Mucosa of rectum (tissue), 2 donors: Measurements from ENCODE around the gene HMGXB3.
"Not testable (repeated sequence)": the region's sequence is repeated elsewhere in the genome, so short reads cannot be mapped to it uniquely, and the experiment has no call there.

Experiments used
- H3K27ac ChIP-seq, 2 donors: one replicate each; pipeline ENCODE4 v1.7.0; 2013; ENCODE audit warnings: inconsistent platforms in 2 of 2, low read depth in 2 of 2, low read length in 2 of 2
- H3K27me3 ChIP-seq, 2 donors: one replicate each; pipeline ENCODE4 v1.7.0; 2013; ENCODE audit warnings: low read length in 2 of 2; ENCODE audit not compliant: control insufficient read depth in 2 of 2, insufficient read depth in 2 of 2
- H3K36me3 ChIP-seq, 2 donors: one replicate each; pipeline ENCODE4 v1.7.0; 2013; ENCODE audit warnings: low read length in 2 of 2; ENCODE audit not compliant: control insufficient read depth in 2 of 2, insufficient read depth in 2 of 2
- H3K4me1 ChIP-seq, 2 donors: one replicate each; pipeline ENCODE4 v1.7.0; 2013; ENCODE audit warnings: low read length in 2 of 2, mild to moderate bottlenecking in 1 of 2; ENCODE audit not compliant: control insufficient read depth in 2 of 2, insufficient read depth in 2 of 2
- H3K4me3 ChIP-seq, 2 donors: one replicate each; pipeline ENCODE4 v1.7.0; 2013; ENCODE audit warnings: low read length in 2 of 2
- H3K9ac ChIP-seq, 2 donors: one replicate each; pipeline ENCODE4 v1.7.0; 2013; ENCODE audit warnings: low read length in 2 of 2, low read depth in 1 of 2, mild to moderate bottlenecking in 1 of 2
- H3K9me3 ChIP-seq, 2 donors: one replicate each; pipeline ENCODE4 v1.7.0; 2013; ENCODE audit warnings: low read length in 2 of 2; ENCODE audit not compliant: control insufficient read depth in 2 of 2
- donor health status: healthy.
- donor health status: Normal muscosa, but diverticular disease.

HMGXB3 gene

DNA sequence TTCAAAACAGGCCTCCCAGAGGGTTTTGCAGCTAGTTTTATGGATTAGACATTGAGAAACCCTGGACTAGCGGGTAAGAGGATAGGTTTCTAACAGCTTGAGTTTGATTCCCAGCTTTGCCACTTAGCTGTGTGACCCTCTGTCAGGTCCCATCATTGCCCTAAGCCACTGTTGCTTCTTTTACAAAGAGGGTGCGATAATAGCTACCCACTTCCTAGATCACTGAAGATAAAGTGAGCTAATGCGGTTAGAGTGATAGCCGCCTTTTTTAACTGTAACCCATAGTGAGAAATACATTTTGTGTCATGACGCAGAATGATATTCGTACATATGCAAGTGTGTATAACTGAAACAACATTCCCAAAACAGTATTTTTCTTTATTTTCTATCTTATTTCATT lies 45.5 kb downstream of the HMGXB3 start:
- H3K36me3 ChIP-seq: peaks cover 70 to 79% of the 10 kb centered on the region in 2 donors

DNA sequence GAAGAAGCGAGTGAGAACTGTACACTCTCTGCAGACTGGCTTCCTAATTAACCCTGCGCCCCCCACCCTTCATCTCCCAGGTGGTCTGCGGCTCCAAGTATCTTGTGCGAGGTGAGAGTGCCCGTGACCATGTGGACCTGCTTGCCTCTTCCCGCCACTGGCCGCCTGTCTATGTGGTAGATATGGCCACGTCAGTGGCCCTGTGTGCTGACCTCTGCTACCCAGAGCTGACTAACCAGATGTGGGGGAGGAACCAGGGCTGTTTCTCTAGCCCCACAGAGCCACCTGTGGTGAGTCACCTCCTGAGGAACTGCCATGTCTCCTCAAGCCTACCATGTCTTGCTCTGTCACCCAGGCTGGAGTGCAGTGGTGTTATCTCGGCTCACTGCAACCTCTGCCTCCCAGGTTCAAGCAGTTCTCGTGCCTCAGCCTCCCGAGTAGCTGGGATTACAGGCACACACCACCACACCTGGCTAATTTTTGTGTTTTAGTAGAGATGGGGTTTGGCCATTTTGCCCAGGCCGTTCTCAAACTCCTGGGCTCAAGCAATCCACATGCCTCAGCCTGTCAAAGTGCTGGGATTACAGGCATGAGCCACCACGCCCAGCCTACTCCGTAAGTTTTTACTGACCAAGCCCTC lies 49.8 kb downstream of the HMGXB3 start:
- H3K36me3 ChIP-seq: peaks cover 80 to 88% of the 10 kb centered on the region in 2 donors
- not testable (repeated sequence) for H3K9ac ChIP-seq, H3K4me3 ChIP-seq, H3K27ac ChIP-seq, H3K27me3 ChIP-seq, H3K4me1 ChIP-seq, H3K9me3 ChIP-seq

More for the DNA sequence above, 45.5 kb downstream of the HMGXB3 start:
- Histone ChIP-seq H3K4me1 (peaks cover 12 to 14% of the 10 kb centered on the region in 2 donors), H3K27ac (no peak overlapping the region), H3K27me3 (no peaks in the 10 kb centered on the region), H3K4me3 (no peak overlapping the region), H3K9me3 (no peaks in the 10 kb centered on the region), H3K9ac (no peak overlapping the region)

DNA sequence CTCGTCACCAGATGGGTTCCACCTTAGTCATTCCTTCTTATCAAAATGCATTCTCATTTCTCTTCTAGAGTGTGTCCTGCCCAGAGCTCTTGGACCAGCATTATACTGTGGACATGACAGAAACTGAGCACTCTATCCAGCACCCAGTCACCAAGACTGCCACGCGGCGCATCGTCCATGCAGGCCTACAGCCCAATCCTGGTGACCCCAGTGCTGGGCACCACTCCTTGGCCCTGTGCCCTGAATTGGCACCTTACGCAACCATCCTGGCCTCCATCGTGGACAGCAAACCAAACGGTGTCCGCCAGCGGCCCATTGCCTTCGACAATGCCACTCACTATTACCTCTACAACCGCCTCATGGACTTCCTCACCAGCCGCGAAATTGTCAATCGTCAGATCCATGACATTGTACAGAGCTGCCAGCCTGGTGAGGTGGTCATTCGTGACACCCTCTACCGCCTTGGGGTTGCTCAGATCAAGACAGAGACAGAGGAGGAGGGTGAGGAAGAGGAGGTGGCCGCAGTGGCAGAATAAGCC lies 51.2 kb downstream of the HMGXB3 start:
- H3K36me3 ChIP-seq: peaks cover 78 to 83% of the 10 kb centered on the region in 2 donors
- no peaks in the 10 kb centered on the region for H3K9me3 ChIP-seq

GRCh38 chr5:150052226-150052955 lies 51.9 kb downstream of the HMGXB3 start:
- Histone ChIP-seq H3K4me3 (no peak overlapping the region), H3K27ac (no peak overlapping the region), H3K27me3 (no peaks in the 10 kb centered on the region), H3K9ac (no peak overlapping the region), H3K4me1 (no peaks in the 10 kb centered on the region), H3K36me3 (peaks cover 74 to 78% of the 10 kb centered on the region in 2 donors), H3K9me3 (no peaks in the 10 kb centered on the region)

More for the DNA sequence above, 51.2 kb downstream of the HMGXB3 start:
- H3K9ac ChIP-seq: no peak overlapping the region
- H3K27ac ChIP-seq: no peak overlapping the region
- no peaks in the 10 kb centered on the region for H3K27me3 ChIP-seq
- no peaks in the 10 kb centered on the region for H3K4me1 ChIP-seq
- H3K4me3 ChIP-seq: no peak overlapping the region

- no peak overlapping the region for H3K27ac ChIP-seq
These were observed 52.6 kb downstream of the HMGXB3 start for GRCh38 chr5:150052956-150053712.

DNA sequence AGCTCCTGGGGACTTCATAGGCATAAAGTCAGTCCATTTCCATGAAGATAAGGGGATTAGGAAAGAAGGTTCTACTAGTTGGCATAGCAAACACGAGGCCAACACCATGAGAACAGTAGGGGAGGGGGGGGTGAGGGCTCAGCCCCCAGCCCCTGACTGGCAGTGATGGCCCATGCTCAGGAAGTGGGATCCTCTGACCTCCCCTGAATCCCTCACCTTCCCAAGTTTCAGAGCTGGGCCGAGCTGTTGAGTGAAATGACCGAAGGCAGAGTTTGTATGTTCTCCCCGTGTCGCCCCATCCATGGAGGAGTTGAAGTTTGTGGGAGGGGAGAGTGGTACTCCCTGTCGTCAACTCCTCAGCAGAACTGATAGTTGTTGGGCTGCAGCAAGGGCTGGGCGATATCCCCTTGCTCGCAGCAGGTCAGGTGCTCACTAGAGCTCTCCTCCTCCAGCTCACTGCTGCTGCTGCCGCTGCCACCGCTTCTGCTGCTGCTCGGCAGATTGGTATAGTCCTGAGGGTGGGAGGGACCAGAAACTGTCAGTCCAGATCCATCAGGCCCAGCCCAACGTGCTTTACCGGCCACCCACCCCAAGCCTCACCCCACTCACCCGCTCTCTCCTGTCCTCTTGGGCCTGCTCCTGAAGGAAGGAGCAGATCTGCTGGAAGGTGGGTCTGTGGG lies 53.3 kb downstream of the HMGXB3 start:
- H3K4me1 ChIP-seq: no peaks in the 10 kb centered on the region
- peaks cover 60 to 64% of the 10 kb centered on the region in 2 donors for H3K36me3 ChIP-seq
- no peak overlapping the region for H3K9ac ChIP-seq
- H3K4me3 ChIP-seq: no peak overlapping the region
- H3K27ac ChIP-seq: no peak overlapping the region
- H3K9me3 ChIP-seq: no peaks in the 10 kb centered on the region
- no peaks in the 10 kb centered on the region for H3K27me3 ChIP-seq

More at GRCh38 chr5:150052956-150053712, 52.6 kb downstream of the HMGXB3 start:
- Histone ChIP-seq H3K9me3 (no peaks in the 10 kb centered on the region), H3K36me3 (peaks cover 66 to 71% of the 10 kb centered on the region in 2 donors), H3K4me1 (no peaks in the 10 kb centered on the region), H3K4me3 (no peak overlapping the region), H3K9ac (no peak overlapping the region), H3K27me3 (no peaks in the 10 kb centered on the region)

- H3K9me3 ChIP-seq: no peaks in the 10 kb centered on the region
- no peaks in the 10 kb centered on the region for H3K4me1 ChIP-seq
- H3K9ac ChIP-seq: no peak overlapping the region
- H3K36me3 ChIP-seq: peaks cover 54 to 57% of the 10 kb centered on the region in 2 donors
- H3K27ac ChIP-seq: no peak overlapping the region
- no peaks in the 10 kb centered on the region for H3K27me3 ChIP-seq
- H3K4me3 ChIP-seq: no peak overlapping the region
These were observed 54.0 kb downstream of the HMGXB3 start for GRCh38 chr5:150054569-150054968.

DNA sequence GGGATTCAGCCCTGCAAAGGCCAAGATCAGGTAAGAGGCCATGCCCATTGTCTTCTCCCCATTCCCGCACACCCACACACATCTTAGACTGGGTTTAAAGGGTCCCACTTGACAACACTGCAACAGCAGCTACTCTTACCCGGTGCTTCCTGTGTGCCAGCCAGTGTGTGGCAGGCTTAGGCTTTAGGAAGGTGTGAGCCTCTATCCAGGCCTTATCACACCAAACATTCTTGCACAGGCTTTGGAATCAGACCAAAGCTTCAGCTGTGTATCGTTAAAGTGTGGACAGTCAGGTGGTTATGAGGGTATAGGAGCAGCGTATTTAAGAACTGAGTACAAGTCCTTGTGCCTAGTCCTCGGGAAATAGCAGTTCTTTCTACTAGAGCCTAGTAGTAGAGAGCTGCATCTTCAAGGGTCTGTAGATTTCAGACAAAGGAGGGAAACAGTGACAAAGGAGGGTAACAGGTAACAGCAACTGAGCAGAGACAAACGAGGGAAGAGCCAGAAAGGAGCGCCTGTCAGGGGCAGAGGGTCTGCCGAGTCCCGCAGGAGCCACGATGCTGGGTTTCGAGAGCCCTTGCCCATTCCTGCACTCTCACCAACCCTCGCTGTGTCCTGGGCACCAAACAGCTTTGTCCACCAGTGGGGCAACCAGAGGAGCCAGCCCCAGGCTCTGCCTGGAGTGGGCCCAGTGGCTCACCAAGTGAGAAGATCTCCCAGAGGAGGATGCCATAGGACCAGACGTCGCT lies 55.0 kb downstream of the HMGXB3 start:
- H3K36me3 ChIP-seq: peaks cover 45 to 47% of the 10 kb centered on the region in 2 donors

GRCh38 chr5:150056075-150056443 lies 55.5 kb downstream of the HMGXB3 start:
- H3K36me3 ChIP-seq: peaks cover 40 to 42% of the 10 kb centered on the region in 2 donors
- H3K4me3 ChIP-seq: no peak overlapping the region

More for the DNA sequence above, 55.0 kb downstream of the HMGXB3 start:
- Histone ChIP-seq H3K4me1 (no peaks in the 10 kb centered on the region), H3K4me3 (no peak overlapping the region), H3K9me3 (no peaks in the 10 kb centered on the region), H3K27me3 (no peaks in the 10 kb centered on the region), H3K9ac (no peak overlapping the region), H3K27ac (no peak overlapping the region)

More at GRCh38 chr5:150056075-150056443, 55.5 kb downstream of the HMGXB3 start:
- H3K27ac ChIP-seq: no peak overlapping the region
- H3K9ac ChIP-seq: no peak overlapping the region
- no peaks in the 10 kb centered on the region for H3K9me3 ChIP-seq
- no peaks in the 10 kb centered on the region for H3K27me3 ChIP-seq
- no peaks in the 10 kb centered on the region for H3K4me1 ChIP-seq
